Common myeloid progenitor, CD34-positive (primary cell): Measurements from ENCODE around the gene PSMD8.
"Not testable (repeated sequence)": the region's sequence is repeated elsewhere in the genome, so short reads cannot be mapped to it uniquely, and the experiment has no call there.

Source experiments
- CTCF ChIA-PET: fragments of 350-600 bp; sonication (Branson Sonifier 250); formaldehyde crosslinking; loops from one replicate; lab custom pipeline; 2021; ENCODE audit warnings: antibody characterized with exemption; lab: Charles Lee
- POLR2A ChIA-PET: fragments of 350-600 bp; sonication (Branson Sonifier 250); formaldehyde crosslinking; loops from one replicate; lab custom pipeline; 2021; ENCODE audit warnings: antibody characterized with exemption; lab: Charles Lee
- DNase-seq, 3 donors: peaks; one replicate each; pipeline versions ENCODE4 v3.0.0 to v3.0.0-alpha.2; 2013
- H3K27ac ChIP-seq, 2 experiments: 1 replicate in 1 of 2; 2 replicates in 1 of 2; pipeline ENCODE4 v1.7.0; 2013; ENCODE audit warnings: inconsistent platforms in 2 of 2, low read length in 2 of 2, mild to moderate bottlenecking in 2 of 2, low read depth in 1 of 2, moderate library complexity in 1 of 2; ENCODE audit not compliant: severe bottlenecking in 2 of 2, insufficient read depth in 1 of 2, poor library complexity in 1 of 2
- H3K27me3 ChIP-seq, 5 experiments: replicated peaks in 2 of 5; 1 replicate in 3 of 5; 2 replicates in 2 of 5; pipeline versions ENCODE4 v1.6.1 to v1.7.0; 2013; ENCODE audit warnings: low read length in 4 of 5, mild to moderate bottlenecking in 2 of 5, moderate library complexity in 2 of 5, inconsistent platforms in 1 of 5; ENCODE audit not compliant: insufficient read depth in 5 of 5, control insufficient read depth in 4 of 5
- H3K36me3 ChIP-seq, 4 experiments: 1 replicate in 2 of 4; 2 replicates in 2 of 4; pipeline versions ENCODE4 v1.6.1 to v1.7.0; 2013; ENCODE audit warnings: low read length in 3 of 4, control low read depth in 1 of 4, mild to moderate bottlenecking in 1 of 4; ENCODE audit not compliant: control insufficient read depth in 4 of 4, insufficient read depth in 4 of 4
- H3K4me1 ChIP-seq, 4 experiments: 1 replicate in 3 of 4; 2 replicates in 1 of 4; pipeline versions ENCODE4 v1.6.1 to v1.7.1; 2013; ENCODE audit warnings: low read length in 3 of 4, mild to moderate bottlenecking in 3 of 4, control low read depth in 1 of 4, inconsistent platforms in 1 of 4, moderate library complexity in 1 of 4; ENCODE audit not compliant: control insufficient read depth in 4 of 4, insufficient read depth in 4 of 4; ENCODE audit errors: control extremely low read depth in 1 of 4
- H3K4me3 ChIP-seq, 7 experiments: 1 replicate in 4 of 7; 2 replicates in 3 of 7; pipeline versions ENCODE4 v1.5.1 to v1.7.0; 2013; ENCODE audit warnings: mild to moderate bottlenecking in 7 of 7, low read length in 6 of 7, moderate library complexity in 6 of 7, inconsistent platforms in 2 of 7, low read depth in 2 of 7, control low read depth in 1 of 7; ENCODE audit not compliant: insufficient read depth in 4 of 7, control insufficient read depth in 1 of 7; ENCODE audit errors: extremely low read depth in 1 of 7
- H3K9me3 ChIP-seq, 5 experiments: 1 replicate in 4 of 5; 2 replicates in 1 of 5; pipeline versions ENCODE4 v1.6.1 to v1.7.1; 2013; ENCODE audit warnings: low read length in 4 of 5, mild to moderate bottlenecking in 2 of 5, inconsistent platforms in 1 of 5, low read depth in 1 of 5, moderate library complexity in 1 of 5; ENCODE audit not compliant: control insufficient read depth in 4 of 5, insufficient read depth in 2 of 5; ENCODE audit errors: control extremely low read depth in 1 of 5
- WGBS: methylation state at CpG from one replicate; pipeline ENCODE4 v1.1.5; 2013; ENCODE audit not compliant: insufficient coverage; 5-methylcytosine and 5-hydroxymethylcytosine counted together

PSMD8 gene

DNA sequence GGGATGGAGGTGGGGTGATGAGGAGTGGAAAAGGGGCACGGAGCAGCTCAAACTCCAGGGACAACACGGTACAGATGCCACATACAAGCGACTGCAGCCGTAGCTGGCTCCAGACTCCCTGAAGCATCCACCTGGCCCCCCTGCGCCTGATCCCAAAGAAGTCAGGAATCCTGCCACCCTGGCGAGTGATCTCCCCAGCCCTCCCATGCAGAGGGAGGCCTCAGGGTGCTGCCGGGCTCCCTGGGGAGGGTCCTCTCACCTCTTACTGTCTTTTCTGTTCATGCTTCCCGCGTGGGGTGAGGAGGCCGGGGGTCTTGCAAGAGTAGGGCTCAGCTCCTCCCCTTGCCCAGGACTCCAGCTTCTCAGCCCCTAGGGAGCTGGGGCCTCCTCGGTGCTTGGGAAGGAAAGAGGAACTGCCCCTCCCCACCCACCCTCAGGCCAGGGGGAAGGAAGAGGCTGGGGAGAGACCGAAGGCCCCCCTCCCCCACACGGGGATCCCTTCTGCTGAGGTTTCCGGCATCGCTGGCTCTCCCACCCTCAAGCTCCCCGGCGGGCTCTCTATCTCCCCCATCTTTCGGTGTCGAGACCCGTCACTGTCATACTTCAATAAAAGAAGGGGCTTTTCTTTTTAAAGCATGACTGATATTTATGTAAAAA, 51.6 kb downstream of the PSMD8 start, which contains the start of gene RASGRP4:
Gene RASGRP4, minus strand, starts transcription at position 410 of the 657 bp plus-strand sequence. Its CDS starts 128 bp downstream, at position 282.
- Histone ChIP-seq H3K4me1 (peaks cover 3 to 44% (median 18%) of the 10 kb centered on the region in 4 experiments), H3K4me3 (peak within 1 kb of the TSS; percentile 31 to 81 (median 66)), H3K9me3 (no peaks in the 10 kb centered on the region), H3K36me3 (peaks cover 0 to 3% (median 0%) of the 10 kb centered on the region in 4 experiments), H3K27me3 (no peaks in the 10 kb centered on the region), H3K27ac (peak within 1 kb of the TSS in 1 of 2 experiments; percentile 69)
- ChIA-PET CTCF (interaction anchor here (0.8 to 3.6 kb wide), 5 partner anchors 8 to 23 kb away, joined by 3 to 15 read pairs (median 5); partner anchors contain the start of gene FAM98C), POLR2A (interaction anchor here (0.7 kb wide), 1 partner anchor 540 kb away, joined by 3 read pairs; no protein-coding TSS in a partner anchor)
- WGBS, result 26% methylated on average over 7 of the region's 20 CpGs
- DNase-seq, result peak; percentile 82 to 93 (median 92)

DNA sequence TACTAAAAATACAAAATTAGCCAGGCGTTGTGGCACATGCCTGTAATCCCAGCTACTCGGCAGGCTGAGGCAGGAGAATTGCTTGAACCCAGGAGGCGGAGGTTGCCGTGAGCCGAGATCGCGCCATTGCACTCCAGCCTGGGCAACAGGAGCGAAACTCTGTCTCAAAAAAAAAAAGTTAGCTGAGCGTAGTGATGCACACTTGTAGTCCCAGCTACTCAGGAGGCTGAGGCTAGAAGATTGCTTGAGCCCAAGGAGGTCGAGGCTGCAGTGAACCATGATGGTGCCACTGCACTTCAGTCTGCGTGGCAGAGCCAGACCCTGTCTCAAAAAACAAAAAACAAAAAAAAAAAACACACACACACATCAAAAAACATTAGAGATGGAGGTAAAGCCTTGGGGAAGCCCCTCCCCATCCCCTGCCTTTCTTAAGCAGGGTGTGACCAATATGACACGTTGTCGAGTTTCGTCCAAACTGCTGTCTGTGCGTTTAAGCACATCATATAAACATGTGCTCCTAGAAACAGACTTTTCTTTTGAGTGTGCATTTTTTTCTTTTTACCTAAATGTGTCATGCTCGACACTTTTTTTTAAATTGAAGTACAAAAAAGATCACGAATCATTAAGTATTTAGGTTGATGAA, 52.8 kb downstream of the PSMD8 start:
- POLR2A ChIA-PET, result not testable (repeated sequence)
- CTCF ChIA-PET, result interaction anchor here (0.7 to 3.6 kb wide), 2 partner anchors 23 to 928 kb away, joined by 3 to 15 read pairs; no protein-coding TSS in a partner anchor

DNA sequence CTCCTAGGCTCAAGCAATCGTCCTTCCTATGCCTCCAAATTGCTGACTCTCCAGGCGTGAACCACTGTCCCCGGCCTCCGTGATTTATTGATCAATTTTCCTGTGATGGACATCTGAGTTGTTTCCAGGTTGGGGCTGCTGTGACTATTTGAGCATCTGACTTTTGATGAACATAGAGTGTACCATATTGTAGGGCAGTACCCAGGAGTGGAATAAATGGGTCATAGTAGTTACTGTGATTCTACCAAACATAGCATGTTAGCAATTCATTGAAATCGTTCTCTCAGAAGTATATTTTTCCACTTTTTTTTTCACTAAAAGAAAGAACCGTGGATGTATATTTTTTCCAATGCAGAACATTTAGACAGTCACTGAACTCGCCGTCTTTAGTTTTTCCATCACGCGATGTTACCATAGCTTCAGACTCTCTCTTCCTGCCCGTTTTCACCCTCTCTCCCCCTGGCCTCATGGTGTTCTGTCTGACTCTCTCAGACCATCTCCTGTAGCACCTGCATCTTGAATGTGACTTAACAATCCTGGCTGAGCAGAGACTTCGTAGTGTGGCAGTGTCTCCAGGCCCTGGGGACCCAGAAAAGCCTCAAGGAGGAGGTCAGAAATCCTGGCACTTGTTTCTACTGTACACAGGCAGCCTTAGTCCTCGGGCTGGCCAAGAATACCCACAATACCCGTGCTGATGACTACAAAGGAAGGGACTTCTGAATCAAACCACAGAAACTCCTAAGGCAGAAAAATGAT, 54.9 kb downstream of the PSMD8 start:
- ChIA-PET CTCF (interaction anchor here (1.4 kb wide), 1 partner anchor 26 kb away, joined by 7 read pairs; the partner anchor contains the start of gene FAM98C), POLR2A (no interaction called here)
- Histone ChIP-seq H3K9me3 (no peaks in the 10 kb centered on the region), H3K4me3 (no peak overlapping the region), H3K36me3 (no peaks in the 10 kb centered on the region), H3K27me3 (peaks cover 0 to 9% (median 1%) of the 10 kb centered on the region in 5 experiments), H3K4me1 (peaks cover 3 to 52% (median 23%) of the 10 kb centered on the region in 4 experiments), H3K27ac (no peak overlapping the region)
- DNase-seq, result peak in 1 of 3 donors; percentile 21
- 77% methylated on average over 11 of the region's 14 CpGs for WGBS

More for the DNA sequence above, 52.8 kb downstream of the PSMD8 start:
- 92% methylated on average over 4 of the region's 17 CpGs for WGBS
- H3K36me3 ChIP-seq, H3K9me3 ChIP-seq, H3K27me3 ChIP-seq, H3K27ac ChIP-seq, H3K4me3 ChIP-seq, DNase-seq: not testable (repeated sequence)
- H3K4me1 ChIP-seq, result peaks cover 3 to 44% (median 18%) of the 10 kb centered on the region in 4 experiments

DNA sequence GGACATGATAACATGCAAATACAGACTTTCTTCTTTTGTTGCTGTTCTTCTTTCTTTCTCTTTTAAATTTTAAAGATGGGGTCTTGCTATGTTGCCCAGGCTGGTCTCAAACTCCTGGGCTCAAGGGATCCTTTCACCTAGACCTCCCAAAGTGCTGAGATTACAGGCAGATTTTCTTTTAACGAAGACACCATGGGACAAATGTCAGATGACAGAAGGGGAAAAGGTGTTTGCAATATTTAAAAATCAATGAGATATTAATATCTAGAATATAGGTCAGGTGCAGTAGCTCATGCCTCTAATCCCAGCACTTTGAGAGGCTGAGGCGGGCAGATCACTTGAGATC, 55.4 kb downstream of the PSMD8 start:
- ChIA-PET CTCF (no interaction called here), POLR2A (no interaction called here)
- WGBS, result no CpG with 5 or more reads among the region's 2 CpGs
- Histone ChIP-seq H3K36me3 (no peaks in the 10 kb centered on the region), H3K4me3 (no peak overlapping the region), H3K4me1 (peaks cover 3 to 52% (median 23%) of the 10 kb centered on the region in 4 experiments), H3K27me3 (peaks cover 0 to 14% (median 3%) of the 10 kb centered on the region in 5 experiments), H3K9me3 (no peaks in the 10 kb centered on the region), H3K27ac (no peak overlapping the region)
- DNase-seq, result no peak

DNA sequence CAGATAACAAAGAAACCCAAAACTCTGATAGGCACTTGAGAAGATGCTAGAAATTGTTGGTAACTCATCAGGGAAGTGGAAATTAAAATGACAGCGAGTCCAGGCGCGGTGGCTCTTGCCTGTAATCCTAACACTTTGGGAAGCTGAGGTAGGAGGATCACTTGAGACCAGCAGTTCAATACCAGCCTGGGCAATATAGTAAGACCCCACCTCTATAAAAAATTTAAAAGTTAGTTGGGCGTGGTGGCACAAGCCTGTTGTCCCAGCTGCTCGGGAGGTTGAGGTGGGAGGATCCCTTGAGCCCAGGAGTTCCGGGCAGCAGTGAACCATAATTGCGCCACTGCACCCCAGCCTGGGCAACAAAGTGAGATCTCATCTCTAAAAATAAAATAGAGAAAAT, 56.6 kb downstream of the PSMD8 start:
- no peak overlapping the region for H3K27ac ChIP-seq
- DNase-seq, result no peak
- peaks cover 3 to 45% (median 15%) of the 10 kb centered on the region in 4 experiments for H3K4me1 ChIP-seq
- no peaks in the 10 kb centered on the region for H3K36me3 ChIP-seq
- 95% methylated on average over 4 of the region's 7 CpGs for WGBS
- H3K27me3 ChIP-seq, result peaks cover 0 to 16% (median 3%) of the 10 kb centered on the region in 5 experiments
- no peaks in the 10 kb centered on the region for H3K9me3 ChIP-seq
- POLR2A ChIA-PET, result no interaction called here
- CTCF ChIA-PET, result interaction anchor here (1.3 to 2.3 kb wide), 2 partner anchors 9 to 28 kb away, joined by 4 to 5 read pairs; partner anchors contain the start of gene FAM98C
- no peak overlapping the region for H3K4me3 ChIP-seq

DNA sequence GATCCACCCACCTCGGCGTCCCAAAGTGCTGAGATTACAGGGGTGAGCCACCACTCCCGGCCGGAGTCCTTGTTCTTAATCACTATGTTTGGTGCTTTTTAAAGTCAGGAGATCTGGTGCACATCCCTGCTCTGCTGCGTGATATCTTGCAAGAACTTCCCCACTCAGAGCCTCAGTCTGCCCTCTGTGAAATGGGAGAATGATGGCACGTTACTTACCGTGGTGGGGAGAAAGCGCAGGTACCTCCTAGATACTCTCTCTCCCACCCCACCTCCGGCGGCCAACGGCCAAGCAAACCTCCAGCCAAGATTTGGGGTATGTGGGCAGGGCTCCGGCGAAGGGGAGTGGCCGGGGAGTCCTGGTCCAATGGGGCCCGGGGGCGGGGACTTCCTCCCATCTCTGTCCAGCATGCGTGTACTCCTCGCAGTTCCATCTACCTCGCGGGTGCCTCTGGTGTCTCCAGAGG, 58.9 kb downstream of the PSMD8 start, which contains the start of gene RYR1:
Gene RYR1, plus strand, starts transcription at position 424 of the 466 bp plus-strand sequence. CDS start 139 bp downstream, outside the sequence.
- POLR2A ChIA-PET, result no interaction called here
- Histone ChIP-seq H3K36me3 (no peaks in the 10 kb centered on the region), H3K4me3 (peak within 1 kb of the TSS in 2 of 7 experiments; percentile 11 to 19), H3K4me1 (peaks cover 3 to 30% (median 8%) of the 10 kb centered on the region in 4 experiments), H3K9me3 (no peaks in the 10 kb centered on the region), H3K27me3 (peaks cover 0 to 16% (median 3%) of the 10 kb centered on the region in 5 experiments), H3K27ac (no peak within 1 kb of the TSS)
- CTCF ChIA-PET, result no interaction called here
- peak; percentile 43 to 72 (median 68) for DNase-seq
- 27% methylated on average over 14 of the region's 20 CpGs for WGBS
